Astrocyte of the cerebellum (primary cell): ENCODE results near the gene MYOCOS.

Experiments
- DNase-seq: peaks from one replicate; pipeline ENCODE4 v3.0.0-alpha.2; 2011; ENCODE audit warnings: low read depth
- H3K4me3 ChIP-seq: 2 replicates; pipeline ENCODE4 v1.5.1; 2011; ENCODE audit warnings: mild to moderate bottlenecking, low read depth, low read length, moderate library complexity
- in situ Hi-C: cut with HindIII; loops from 2 replicates; pipeline ENCODE4 v1.10.0; 2017; ENCODE audit warnings: low sequenced_read_pairs
- TF ChIP-seq, protein P1 (sequence below): IDR thresholded peaks from 2 replicates; pipeline ENCODE4 v1.5.1; 2012; ENCODE audit warnings: low read length, low read depth, moderate library complexity, mild to moderate bottlenecking; ENCODE audit errors: missing control alignments

The MYOCOS gene

DNA sequence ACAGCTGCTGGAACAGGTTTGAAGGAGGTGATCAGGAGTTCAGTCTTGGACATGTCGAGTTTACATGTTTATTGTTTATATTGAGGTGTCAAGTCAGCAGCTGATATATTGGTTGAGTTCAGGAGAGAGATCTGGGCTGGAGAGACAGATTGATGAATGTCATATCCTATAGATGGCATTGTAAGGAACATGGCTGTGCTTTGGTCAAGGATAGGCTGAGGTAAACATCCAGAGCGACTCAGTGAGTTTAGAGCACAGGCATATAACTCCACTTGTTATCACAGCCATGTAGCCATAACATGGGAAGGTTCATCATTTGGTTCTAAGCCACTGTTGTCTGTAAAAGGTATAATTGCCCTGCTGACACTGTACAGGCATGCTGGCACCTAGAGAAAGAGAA lies 5.5 kb upstream of the MYOCOS start:
- TF ChIP-seq, protein P1, sequence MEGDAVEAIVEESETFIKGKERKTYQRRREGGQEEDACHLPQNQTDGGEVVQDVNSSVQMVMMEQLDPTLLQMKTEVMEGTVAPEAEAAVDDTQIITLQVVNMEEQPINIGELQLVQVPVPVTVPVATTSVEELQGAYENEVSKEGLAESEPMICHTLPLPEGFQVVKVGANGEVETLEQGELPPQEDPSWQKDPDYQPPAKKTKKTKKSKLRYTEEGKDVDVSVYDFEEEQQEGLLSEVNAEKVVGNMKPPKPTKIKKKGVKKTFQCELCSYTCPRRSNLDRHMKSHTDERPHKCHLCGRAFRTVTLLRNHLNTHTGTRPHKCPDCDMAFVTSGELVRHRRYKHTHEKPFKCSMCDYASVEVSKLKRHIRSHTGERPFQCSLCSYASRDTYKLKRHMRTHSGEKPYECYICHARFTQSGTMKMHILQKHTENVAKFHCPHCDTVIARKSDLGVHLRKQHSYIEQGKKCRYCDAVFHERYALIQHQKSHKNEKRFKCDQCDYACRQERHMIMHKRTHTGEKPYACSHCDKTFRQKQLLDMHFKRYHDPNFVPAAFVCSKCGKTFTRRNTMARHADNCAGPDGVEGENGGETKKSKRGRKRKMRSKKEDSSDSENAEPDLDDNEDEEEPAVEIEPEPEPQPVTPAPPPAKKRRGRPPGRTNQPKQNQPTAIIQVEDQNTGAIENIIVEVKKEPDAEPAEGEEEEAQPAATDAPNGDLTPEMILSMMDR = no peak
- in situ Hi-C loops = no loop called here

DNA sequence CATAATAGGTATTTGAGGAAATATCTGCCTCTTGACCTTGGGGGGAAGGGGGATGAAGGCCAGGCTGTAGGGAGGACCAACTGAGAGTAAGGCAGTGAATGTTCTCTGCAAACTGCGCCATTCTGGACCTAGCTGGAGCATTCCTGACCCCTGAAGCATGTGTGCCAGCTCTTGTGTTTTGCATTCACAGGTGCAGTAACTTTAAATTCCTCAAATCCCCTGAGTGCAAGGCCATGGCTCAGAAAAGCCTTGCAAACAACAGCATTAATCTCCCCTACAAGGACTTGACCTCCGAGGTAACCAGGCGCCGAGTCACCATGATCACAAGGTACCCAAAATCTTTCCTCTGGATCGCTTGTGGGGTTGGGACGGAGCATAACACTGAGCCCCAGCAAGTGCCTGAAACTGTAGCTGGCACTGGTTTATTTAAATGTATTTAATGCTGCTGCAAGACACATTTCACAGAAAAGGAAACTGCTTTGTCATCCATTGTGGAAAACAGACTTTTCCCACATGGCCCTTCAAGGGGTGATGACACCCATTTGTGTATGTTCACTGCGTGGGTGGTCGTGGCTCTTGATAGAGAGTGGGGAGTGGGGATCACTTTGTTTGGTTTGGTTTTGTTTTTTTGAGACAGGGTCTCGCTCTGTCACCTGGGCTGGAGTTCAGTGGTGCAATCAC lies 1.7 kb downstream of the MYOCOS start:
- no peak overlapping the region for H3K4me3 ChIP-seq
- TF ChIP-seq, protein P1 = no peak
- in situ Hi-C loops = no loop called here
- no peak for DNase-seq

More for the DNA sequence above, 5.5 kb upstream of the MYOCOS start:
- DNase-seq = no peak
- no peak overlapping the region for H3K4me3 ChIP-seq

DNA sequence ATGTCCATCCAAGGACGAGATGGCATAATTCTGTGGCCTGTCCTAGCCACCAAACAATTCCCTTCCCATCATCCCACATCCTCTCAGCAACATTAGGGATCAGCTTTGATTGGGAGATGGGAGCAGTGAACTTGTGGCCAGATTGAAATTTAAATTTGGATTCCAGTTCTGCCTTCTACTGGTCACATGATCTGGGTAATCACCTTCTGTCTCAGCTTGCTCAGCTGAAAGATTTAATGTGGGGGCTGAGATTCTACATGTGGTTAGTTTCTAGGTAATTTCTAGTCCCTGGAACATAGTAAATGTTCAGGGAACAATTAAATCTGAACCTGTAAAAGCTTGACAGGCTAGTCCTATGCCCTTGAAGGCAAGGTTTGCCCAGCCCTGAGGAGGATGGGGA lies 3.2 kb downstream of the MYOCOS start:
- in situ Hi-C loops = no loop called here
- TF ChIP-seq, protein P1 = no peak
- no peak overlapping the region for H3K4me3 ChIP-seq
- no peak for DNase-seq

DNA sequence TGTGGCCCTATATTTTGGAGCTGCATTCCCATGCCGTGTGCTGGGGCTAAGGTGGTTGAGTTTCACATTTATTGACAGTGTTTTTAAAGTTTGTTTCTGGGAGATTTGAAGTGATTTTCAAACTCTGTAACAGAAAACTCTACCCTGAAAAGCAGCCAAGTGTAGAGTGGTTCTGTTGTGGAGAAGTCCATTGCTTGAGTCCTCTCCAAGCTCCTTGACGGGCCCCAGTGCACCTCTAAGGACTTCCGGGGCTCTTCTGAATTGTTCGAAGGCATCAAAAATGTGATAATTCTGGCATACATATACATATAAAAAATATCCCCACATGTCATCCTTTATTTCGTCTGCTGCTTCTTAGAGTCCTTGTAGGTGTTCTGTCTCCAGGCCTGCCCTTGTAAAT lies 5.0 kb downstream of the MYOCOS start:
- TF ChIP-seq, protein P1 = no peak
- in situ Hi-C loops = no loop called here
- H3K4me3 ChIP-seq = no peak overlapping the region
- DNase-seq = no peak

DNA sequence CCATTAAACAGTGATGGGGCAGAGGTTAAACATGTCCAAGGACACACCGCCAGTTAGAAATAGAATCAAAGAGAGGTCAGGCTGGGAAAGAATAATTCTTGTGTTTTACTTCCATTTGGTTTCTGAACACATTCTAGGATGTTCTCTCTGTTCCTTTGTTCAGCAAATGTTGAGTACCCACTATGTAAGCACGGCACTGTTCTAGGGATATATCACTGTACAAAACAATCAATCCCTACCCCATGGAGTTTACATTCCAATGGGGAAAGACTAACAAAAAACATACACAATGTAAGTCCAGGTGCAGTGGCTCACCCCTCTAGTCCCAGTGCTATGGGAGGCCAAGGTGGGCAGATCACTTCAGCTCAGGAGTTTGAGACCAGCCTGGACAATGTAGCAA lies 6.2 kb downstream of the MYOCOS start:
- TF ChIP-seq, protein P1 = no peak
- in situ Hi-C loops = no loop called here
- no peak for DNase-seq
- H3K4me3 ChIP-seq = no peak overlapping the region

DNA sequence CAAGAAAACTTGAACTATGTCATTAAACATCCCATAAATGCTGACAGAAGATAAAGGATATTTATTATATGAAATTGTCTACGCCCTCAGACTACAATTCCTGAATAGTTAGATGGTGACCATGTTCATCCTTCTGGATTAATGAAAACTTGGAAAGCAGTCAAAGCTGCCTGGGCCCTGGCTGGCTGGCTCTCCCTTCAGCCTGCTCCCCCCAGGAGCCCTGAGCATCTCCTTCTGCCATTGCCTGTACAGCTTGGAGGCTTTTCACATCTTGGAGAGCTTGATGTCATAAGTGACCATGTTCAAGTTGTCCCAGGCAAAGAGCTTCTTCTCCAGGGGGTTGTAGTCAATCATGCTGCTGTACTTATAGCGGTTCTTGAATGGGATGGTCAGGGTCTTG lies 13.6 kb downstream of the MYOCOS start:
- H3K4me3 ChIP-seq = no peak overlapping the region
- no peak for DNase-seq
- TF ChIP-seq, protein P1 = no peak
- in situ Hi-C loops = no loop called here
